Stimulated activated CD8-positive, alpha-beta memory T cell treated with anti-CD3 and anti-CD28 coated beads, Interleukin-7, amount 100 ng/mL, for 4 hours (primary cell): ENCODE data around the gene CEND1.

ENCODE experiments used
- DNase-seq, 2 donors: peaks; one replicate each; pipeline ENCODE4 v3.0.0-alpha.2; 2020; ENCODE audit warnings: low read depth in 2 of 2

Gene CEND1

GRCh38 chr11:794766-795633 lies 5.1 kb upstream of the CEND1 start:
- DNase-seq: no peak

- no peak for DNase-seq
These were observed 4.3 kb upstream of the CEND1 start for GRCh38 chr11:794013-794765.

- DNase-seq: no peak
These were observed 3.7 kb upstream of the CEND1 start for GRCh38 chr11:793556-793955.

- DNase-seq: no peak
These were observed 3.0 kb upstream of the CEND1 start for GRCh38 chr11:792873-793272.

GRCh38 chr11:792535-792821 lies 2.6 kb upstream of the CEND1 start:
- DNase-seq: no peak

GRCh38 chr11:791658-792534 lies 2.0 kb upstream of the CEND1 start:
- no peak for DNase-seq

- DNase-seq: no peak
These were observed 1.1 kb upstream of the CEND1 start for GRCh38 chr11:790721-791564.

- no peak for DNase-seq
These were observed 643 bp downstream of the CEND1 start for GRCh38 chr11:788953-789940.

GRCh38 chr11:788009-788640 lies 1.8 kb downstream of the CEND1 start:
- DNase-seq: no peak

- no peak for DNase-seq
These were observed 2.7 kb downstream of the CEND1 start for GRCh38 chr11:787084-787675.

- DNase-seq: no peak
These were observed 3.4 kb downstream of the CEND1 start for GRCh38 chr11:786235-787083.

GRCh38 chr11:783581-784015 lies 6.3 kb downstream of the CEND1 start:
- DNase-seq: no peak

GRCh38 chr11:782264-783174 lies 7.4 kb downstream of the CEND1 start:
- no peak for DNase-seq

- DNase-seq: no peak
These were observed 9.8 kb downstream of the CEND1 start for GRCh38 chr11:779955-780532.

- DNase-seq: no peak
These were observed 10.6 kb downstream of the CEND1 start for GRCh38 chr11:778976-779954.
